HG03520 (cell line): ENCODE measurements around the gene MGAT3.
"Not testable (repeated sequence)": the region's sequence is repeated elsewhere in the genome, so short reads cannot be mapped to it uniquely, and the experiment has no call there.

Source experiments
- ATAC-seq: cut with Tn5 transposase; IDR thresholded peaks from one replicate; pipeline ENCODE4 v1.9.1; 2021; ENCODE audit warnings: mild to moderate bottlenecking, moderate library complexity; ENCODE audit not compliant: unreplicated experiment

MGAT3 gene

GRCh38 chr22:39489094-39490068, 32.6 kb downstream of the MGAT3 start:
- ATAC-seq, result no peak

- peak; percentile 76 for ATAC-seq
These were observed 33.5 kb downstream of the MGAT3 start for GRCh38 chr22:39490135-39490798.

- ATAC-seq, result no peak
These were observed 34.3 kb downstream of the MGAT3 start for GRCh38 chr22:39490966-39491680.

- ATAC-seq, result no peak
These were observed 34.9 kb downstream of the MGAT3 start for GRCh38 chr22:39491696-39492095.

GRCh38 chr22:39492186-39492585, 35.4 kb downstream of the MGAT3 start:
- no peak for ATAC-seq

GRCh38 chr22:39493759-39494158, 36.9 kb downstream of the MGAT3 start:
- no peak for ATAC-seq

- ATAC-seq, result no peak
These were observed 37.8 kb downstream of the MGAT3 start for GRCh38 chr22:39494471-39495120.

GRCh38 chr22:39496131-39496838, 39.5 kb downstream of the MGAT3 start:
- ATAC-seq, result no peak

GRCh38 chr22:39497429-39497828, 40.6 kb downstream of the MGAT3 start:
- no peak for ATAC-seq

- no peak for ATAC-seq
These were observed 41.6 kb downstream of the MGAT3 start for GRCh38 chr22:39498368-39498767.

GRCh38 chr22:39498802-39499201, 42.0 kb downstream of the MGAT3 start:
- no peak for ATAC-seq

- no peak for ATAC-seq
These were observed 43.3 kb downstream of the MGAT3 start for GRCh38 chr22:39500101-39500500.

GRCh38 chr22:39501644-39502108, 44.9 kb downstream of the MGAT3 start:
- ATAC-seq, result no peak

- ATAC-seq, result peak; percentile 85
These were observed 45.4 kb downstream of the MGAT3 start, which contains the start of gene MIEF1 for GRCh38 chr22:39502109-39502788. TSS of gene MIEF1 (plus strand) at chr22:39502290. CDS start at chr22:39511295, 9,005 bp downstream.

- ATAC-seq, result no peak
These were observed 46.1 kb downstream of the MGAT3 start for GRCh38 chr22:39502789-39503409.

- no peak for ATAC-seq
These were observed 46.8 kb downstream of the MGAT3 start for GRCh38 chr22:39503630-39504029.

GRCh38 chr22:39504071-39504470, 47.3 kb downstream of the MGAT3 start:
- ATAC-seq, result no peak

- ATAC-seq, result not testable (repeated sequence)
These were observed 50.2 kb downstream of the MGAT3 start for GRCh38 chr22:39507021-39507420.

GRCh38 chr22:39508393-39508792, 51.6 kb downstream of the MGAT3 start:
- no peak for ATAC-seq
